ENCODE measurements around the gene PUM2. TPM values are rescaled to one million over a fixed set of nuclear protein-coding genes. Genes with fewer than 3 reads are reported as not detected.

PUM2 gene
- total RNA-seq, 1 donor from 2014 or later = 22.4 TPM

DNA sequence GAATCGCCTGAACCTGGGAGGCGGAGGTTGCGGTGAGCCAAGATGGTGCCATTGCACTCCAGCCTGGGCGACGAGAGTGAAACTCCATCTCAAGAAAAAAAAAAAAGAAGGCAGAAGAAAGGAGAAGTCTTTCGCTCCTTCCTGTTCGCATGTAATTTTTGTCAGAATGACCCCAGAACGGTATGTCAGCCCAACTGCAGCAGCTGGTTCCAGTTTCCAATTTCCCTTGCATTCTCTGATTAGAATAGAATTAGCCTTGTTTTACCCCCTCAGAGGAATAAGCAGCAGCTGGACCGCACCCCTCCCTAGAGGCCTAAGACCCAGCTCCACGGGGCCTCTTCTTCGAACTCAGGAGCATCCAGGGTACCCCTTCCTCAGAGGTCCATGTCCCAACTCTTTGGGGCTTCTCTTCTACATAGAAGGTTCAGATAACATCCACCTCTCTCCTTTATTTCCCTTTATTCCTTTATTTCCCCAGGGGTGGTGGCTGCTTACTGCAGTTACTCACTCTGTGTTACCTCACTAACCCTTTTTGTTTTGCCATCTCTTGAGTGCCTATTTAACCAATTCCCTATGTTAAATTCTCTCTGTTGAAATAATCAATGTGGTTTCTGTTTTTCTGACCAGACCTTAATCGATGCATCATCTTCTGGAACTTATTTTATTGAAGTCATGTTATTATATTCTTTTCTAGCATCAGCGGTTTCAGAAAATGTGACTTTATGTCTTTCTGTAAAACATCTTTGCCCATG, 7.2 kb upstream of the PUM2 start:
- no peak for DNase-seq (ENCODE audit: low spot score in 2 of 2)
- no peaks in the 10 kb centered on the region for H3K4me1 ChIP-seq
- no peaks in the 10 kb centered on the region for H3K27me3 ChIP-seq
- no peaks in the 10 kb centered on the region for H3K36me3 ChIP-seq
- H3K4me3 ChIP-seq = no peak overlapping the region
- no peaks in the 10 kb centered on the region for H3K9me3 ChIP-seq
- TF ChIP-seq, protein P1, sequence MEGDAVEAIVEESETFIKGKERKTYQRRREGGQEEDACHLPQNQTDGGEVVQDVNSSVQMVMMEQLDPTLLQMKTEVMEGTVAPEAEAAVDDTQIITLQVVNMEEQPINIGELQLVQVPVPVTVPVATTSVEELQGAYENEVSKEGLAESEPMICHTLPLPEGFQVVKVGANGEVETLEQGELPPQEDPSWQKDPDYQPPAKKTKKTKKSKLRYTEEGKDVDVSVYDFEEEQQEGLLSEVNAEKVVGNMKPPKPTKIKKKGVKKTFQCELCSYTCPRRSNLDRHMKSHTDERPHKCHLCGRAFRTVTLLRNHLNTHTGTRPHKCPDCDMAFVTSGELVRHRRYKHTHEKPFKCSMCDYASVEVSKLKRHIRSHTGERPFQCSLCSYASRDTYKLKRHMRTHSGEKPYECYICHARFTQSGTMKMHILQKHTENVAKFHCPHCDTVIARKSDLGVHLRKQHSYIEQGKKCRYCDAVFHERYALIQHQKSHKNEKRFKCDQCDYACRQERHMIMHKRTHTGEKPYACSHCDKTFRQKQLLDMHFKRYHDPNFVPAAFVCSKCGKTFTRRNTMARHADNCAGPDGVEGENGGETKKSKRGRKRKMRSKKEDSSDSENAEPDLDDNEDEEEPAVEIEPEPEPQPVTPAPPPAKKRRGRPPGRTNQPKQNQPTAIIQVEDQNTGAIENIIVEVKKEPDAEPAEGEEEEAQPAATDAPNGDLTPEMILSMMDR (IDR thresholded peaks at IDR 0.05) = no peak
- intact Hi-C loops (cut with DNase I) = no loop called here
- H3K27ac ChIP-seq = no peak overlapping the region

DNA sequence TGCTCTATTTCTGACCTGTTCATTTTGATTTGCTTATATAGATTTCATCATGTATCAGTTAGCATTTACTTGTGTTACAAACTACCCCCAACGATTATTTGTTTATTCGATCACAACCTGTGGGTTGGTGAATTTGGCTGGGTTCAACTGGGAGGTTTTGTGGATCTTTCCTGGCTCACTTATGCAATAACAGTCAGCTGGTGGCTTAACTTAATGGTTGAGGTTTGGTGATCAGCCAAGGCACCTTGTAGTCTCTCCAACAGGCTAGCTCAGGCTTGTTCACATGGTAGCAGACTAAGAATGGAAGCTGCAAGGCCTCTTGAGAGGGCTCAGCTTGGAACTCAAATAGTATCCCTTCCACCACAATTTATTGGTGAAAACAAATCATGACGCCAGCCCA, 5.4 kb upstream of the PUM2 start:
- intact Hi-C loops (cut with DNase I) = no loop called here
- no peak overlapping the region for H3K27ac ChIP-seq
- TF ChIP-seq, protein P1 (IDR thresholded peaks at IDR 0.05) = no peak
- no peaks in the 10 kb centered on the region for H3K27me3 ChIP-seq
- no peaks in the 10 kb centered on the region for H3K36me3 ChIP-seq
- DNase-seq (ENCODE audit: low spot score in 2 of 2) = no peak
- peaks cover 0 to 3% of the 10 kb centered on the region in 2 donors for H3K4me1 ChIP-seq
- H3K9me3 ChIP-seq = no peaks in the 10 kb centered on the region
- no peak overlapping the region for H3K4me3 ChIP-seq

DNA sequence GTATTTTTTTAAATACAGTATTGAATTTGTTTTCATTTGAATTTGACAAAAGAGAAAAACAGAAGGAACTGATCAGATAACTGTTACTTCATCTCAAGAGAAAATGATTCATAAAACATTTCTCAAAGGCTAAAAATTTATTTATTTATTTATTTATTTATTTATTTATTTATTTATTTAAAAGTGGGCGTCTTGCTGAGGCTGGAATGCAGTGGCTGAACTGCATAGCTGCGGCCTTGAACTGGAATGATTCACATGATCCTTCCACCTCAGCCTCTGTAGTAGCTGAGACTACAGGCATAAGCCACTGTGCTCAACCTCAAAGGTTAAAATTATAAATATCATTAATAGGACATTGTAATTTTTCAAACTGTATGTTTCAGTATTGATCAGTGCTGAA, 4.5 kb upstream of the PUM2 start:
- Histone ChIP-seq H3K27ac (no peak overlapping the region), H3K36me3 (no peaks in the 10 kb centered on the region), H3K9me3 (no peaks in the 10 kb centered on the region), H3K27me3 (no peaks in the 10 kb centered on the region), H3K4me1 (peaks cover 0 to 3% of the 10 kb centered on the region in 2 donors), H3K4me3 (no peak overlapping the region)
- TF ChIP-seq, protein P1 (IDR thresholded peaks at IDR 0.05) = no peak
- DNase-seq (ENCODE audit: low spot score in 2 of 2) = no peak
- intact Hi-C loops (cut with DNase I) = no loop called here

DNA sequence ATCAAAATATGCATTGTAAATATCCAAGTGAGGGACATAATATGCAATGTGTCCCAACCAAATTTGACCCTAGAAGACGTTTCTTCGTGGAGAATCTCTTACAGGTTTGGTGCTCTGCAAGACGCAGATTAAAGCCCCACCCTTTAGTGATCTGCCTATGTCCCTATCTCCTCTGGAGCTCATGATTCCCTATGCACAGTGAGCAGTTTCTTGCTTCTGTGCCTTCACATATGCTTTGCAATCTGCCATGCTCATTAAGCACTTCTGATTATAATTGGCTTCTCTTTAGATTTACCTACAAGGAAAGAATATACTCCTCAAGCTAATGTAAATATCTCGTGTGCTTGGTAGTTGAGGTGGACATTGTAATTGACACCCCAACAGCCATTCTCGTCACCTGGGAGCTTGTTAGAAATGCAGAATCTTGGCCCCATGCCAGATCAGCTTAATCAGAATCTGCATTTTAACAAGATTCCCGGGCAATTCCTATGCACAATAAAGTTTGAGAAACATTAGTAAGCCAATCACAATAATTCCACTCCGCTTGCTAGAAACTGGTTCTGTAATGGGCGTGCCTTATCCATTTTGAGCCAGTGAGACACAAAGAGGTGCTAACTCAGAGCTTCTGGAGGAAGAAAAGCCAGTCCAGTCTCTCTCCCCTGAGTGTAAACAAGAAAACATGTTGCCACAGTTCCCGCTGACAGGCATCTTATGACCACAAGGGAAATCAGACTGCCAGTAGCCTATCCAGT, 2.8 kb upstream of the PUM2 start:
- intact Hi-C loops (cut with DNase I) = no loop called here
- H3K9me3 ChIP-seq = no peaks in the 10 kb centered on the region

DNA sequence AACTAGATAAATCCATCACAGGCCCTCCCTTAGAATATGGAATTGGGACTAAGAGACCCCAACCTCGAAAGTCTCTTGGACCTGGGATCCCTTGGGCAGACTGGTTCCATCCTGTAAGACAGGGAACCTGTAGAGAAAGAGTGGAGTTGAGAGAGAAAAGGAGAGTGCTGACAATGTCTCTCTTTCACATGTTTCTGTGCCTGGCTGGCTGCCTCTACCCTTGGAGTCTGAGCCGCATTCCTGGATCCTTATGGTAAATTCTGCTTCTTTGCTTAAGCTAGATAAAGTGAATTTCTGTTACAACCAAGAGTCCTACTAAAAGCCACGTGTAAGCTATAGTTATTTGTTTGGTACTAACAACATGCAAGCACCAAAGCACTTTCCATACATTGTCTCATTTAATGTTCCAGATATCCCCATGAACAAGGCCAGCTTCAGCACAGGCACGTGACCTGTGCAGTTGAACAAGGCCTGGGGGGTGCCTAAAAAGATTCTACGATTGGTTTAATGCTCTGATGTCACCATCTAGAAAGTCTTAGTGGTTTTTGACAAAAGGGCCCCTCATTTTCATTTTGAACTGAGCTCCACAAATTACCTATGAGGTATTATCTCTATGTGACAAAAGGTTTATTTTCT, 2.1 kb upstream of the PUM2 start:
- H3K9me3 ChIP-seq = no peaks in the 10 kb centered on the region
- H3K36me3 ChIP-seq = no peaks in the 10 kb centered on the region
- peaks cover 0 to 13% of the 10 kb centered on the region in 2 donors for H3K4me1 ChIP-seq
- no peaks in the 10 kb centered on the region for H3K27me3 ChIP-seq
- intact Hi-C loops (cut with DNase I) = no loop called here
- H3K27ac ChIP-seq = peak overlapping the region in 1 of 2 donors; percentile 20
- H3K4me3 ChIP-seq = no peak overlapping the region
- no peak for DNase-seq (ENCODE audit: low spot score in 2 of 2)
- TF ChIP-seq, protein P1 (IDR thresholded peaks at IDR 0.05) = no peak

More for the DNA sequence above, 2.8 kb upstream of the PUM2 start:
- TF ChIP-seq, protein P1 (IDR thresholded peaks at IDR 0.05) = no peak
- no peaks in the 10 kb centered on the region for H3K27me3 ChIP-seq
- no peak for DNase-seq (ENCODE audit: low spot score in 2 of 2)
- H3K4me1 ChIP-seq = peaks cover 0 to 6% of the 10 kb centered on the region in 2 donors
- H3K27ac ChIP-seq = no peak overlapping the region
- H3K36me3 ChIP-seq = no peaks in the 10 kb centered on the region
- no peak overlapping the region for H3K4me3 ChIP-seq
